SK-N-SH (cell line): ENCODE results near the gene WFDC9. TPM values are rescaled to one million over a fixed set of nuclear protein-coding genes. Genes with fewer than 3 reads are reported as not detected.
A peak's percentile ranks its signal among the peaks of the same experiment; 100 is the strongest.

Experiments used
- CTCF ChIA-PET: fragments of 300-600, 350-600 bp; formaldehyde crosslinking; extraction: SDS; loops from one replicate; lab custom pipeline; 2021; lab: Yijun Ruan, JAX
- POLR2A ChIA-PET: fragments of 350-600 bp; sonication (Branson Sonifier 250); formaldehyde crosslinking; extraction: SDS; loops from one replicate; lab custom pipeline; 2020; ENCODE audit warnings: antibody characterized with exemption, inconsistent platforms; lab: Yijun Ruan, JAX
- DNase-seq: peaks from one replicate; pipeline ENCODE4 v3.0.0; 2012
- H2AFZ ChIP-seq: fragments of 200-600 bp; sonication (generic); 2 replicates; pipeline ENCODE4 v1.8.1; 2016; ENCODE audit warnings: antibody characterized with exemption, mild to moderate bottlenecking, low read depth
- H3F3A ChIP-seq: fragments of 200-600 bp; sonication (generic); replicated peaks from 2 replicates; pipeline ENCODE3; 2016; ENCODE audit warnings: antibody characterized with exemption, mild to moderate bottlenecking; ENCODE audit not compliant: insufficient read depth
- H3K27ac ChIP-seq, 2 experiments: fragments of 200-500 bp in 1 of 2; fragments of 200-600 bp in 1 of 2; sonication (Bioruptor generic) in 1 of 2; sonication (generic), shearing (Covaris generic) in 1 of 2; 2 replicates each; pipeline versions ENCODE4 v1.5.1 to v1.6.1; 2014 to 2016; ENCODE audit warnings: low read depth in 2 of 2, inconsistent platforms in 1 of 2, low read length in 1 of 2, mild to moderate bottlenecking in 1 of 2, mixed read lengths in 1 of 2
- H3K27me3 ChIP-seq: fragments of 200-600 bp; sonication (generic), shearing (Covaris generic); 2 replicates; pipeline ENCODE4 v1.6.1; 2016; ENCODE audit warnings: mixed run types; ENCODE audit not compliant: insufficient read depth
- H3K36me3 ChIP-seq, 2 experiments: fragments of 200-500 bp in 1 of 2; fragments of 200-600 bp in 1 of 2; sonication (Bioruptor generic) in 1 of 2; sonication (generic) in 1 of 2; replicated peaks in 1 of 2; 2 replicates each; pipeline versions ENCODE3 to v1.5.1; 2014 to 2016; ENCODE audit warnings: low read length in 1 of 2, mild to moderate bottlenecking in 1 of 2; ENCODE audit not compliant: insufficient read depth in 2 of 2, control insufficient read depth in 1 of 2
- H3K4me1 ChIP-seq, 2 experiments: fragments of 200-500 bp in 1 of 2; fragments of 200-600 bp in 1 of 2; sonication (Bioruptor generic) in 1 of 2; sonication (generic), shearing (Covaris generic) in 1 of 2; 2 replicates each; pipeline versions ENCODE4 v1.5.1 to v1.6.1; 2014 to 2016; ENCODE audit warnings: low read depth in 1 of 2, low read length in 1 of 2, mixed run types in 1 of 2; ENCODE audit not compliant: insufficient read depth in 2 of 2, control insufficient read depth in 1 of 2
- H3K4me2 ChIP-seq: fragments of 200-600 bp; sonication (generic), shearing (Covaris generic); 2 replicates; pipeline ENCODE4 v1.6.1; 2017; ENCODE audit warnings: mixed run types
- H3K4me3 ChIP-seq, 2 experiments: fragments of 200-500 bp in 1 of 2; fragments of 200-600 bp in 1 of 2; sonication (Bioruptor generic) in 1 of 2; sonication (generic), shearing (Covaris generic) in 1 of 2; 2 replicates each; pipeline versions ENCODE4 v1.5.1 to v1.8.1; 2014 to 2016; ENCODE audit warnings: low read depth in 2 of 2, inconsistent platforms in 1 of 2, low read length in 1 of 2, mild to moderate bottlenecking in 1 of 2, mixed read lengths in 1 of 2, moderate library complexity in 1 of 2
- H3K79me2 ChIP-seq: fragments of 200-600 bp; sonication (generic); 2 replicates; pipeline ENCODE4 v1.8.1; 2017; ENCODE audit warnings: mild to moderate bottlenecking; ENCODE audit not compliant: insufficient read depth
- H3K9ac ChIP-seq: fragments of 200-600 bp; sonication (generic); 2 replicates; pipeline ENCODE4 v1.6.1; 2017; ENCODE audit warnings: mixed run types
- H3K9me2 ChIP-seq: fragments of 200-600 bp; sonication (generic); 2 replicates; pipeline ENCODE4 v1.6.1; 2017; ENCODE audit warnings: mixed run types
- H3K9me3 ChIP-seq: fragments of 200-600 bp; sonication (generic); 2 replicates; pipeline ENCODE4 v1.6.1; 2017; ENCODE audit warnings: mixed run types, mild to moderate bottlenecking, moderate library complexity
- H4K20me1 ChIP-seq: fragments of 200-600 bp; sonication (generic); 2 replicates; pipeline ENCODE4 v1.6.1; 2017; ENCODE audit warnings: mild to moderate bottlenecking, mixed run types; ENCODE audit not compliant: insufficient read depth
- EP300 ChIP-seq, 2 experiments: IDR thresholded peaks; 2 replicates each; pipeline versions ENCODE4 v1.4.0 to v1.6.1; 2012; ENCODE audit warnings: borderline replicate concordance in 1 of 2, low read depth in 1 of 2, low read length in 1 of 2
- FOXJ3 ChIP-seq: sonication (generic); formaldehyde crosslinking; IDR thresholded peaks from 2 replicates; pipeline ENCODE4 v1.5.1; 2020; ENCODE audit warnings: mild to moderate bottlenecking, missing genetic modification reagents
- JUND ChIP-seq: IDR thresholded peaks from 2 replicates; pipeline ENCODE4 v1.4.0; 2012
- MEF2A ChIP-seq: IDR thresholded peaks from 2 replicates; pipeline ENCODE4 v1.4.0; 2012; ENCODE audit warnings: low read depth, borderline replicate concordance
- RAD21 ChIP-seq: IDR thresholded peaks from 2 replicates; pipeline ENCODE4 v1.6.1; 2012; ENCODE audit warnings: mild to moderate bottlenecking, low read length
- RFX5 ChIP-seq: IDR thresholded peaks from 2 replicates; pipeline ENCODE4 v1.6.1; 2012; ENCODE audit warnings: mild to moderate bottlenecking, improper control_type of control experiment, low read length
- TCF12 ChIP-seq: IDR thresholded peaks from 2 replicates; pipeline ENCODE4 v1.4.0; 2012
- WGBS: methylation state at CpG from one replicate; pipeline ENCODE4 v1.1.6; 2017; ENCODE audit warnings: low lambda C conversion rate; 5-methylcytosine and 5-hydroxymethylcytosine counted together
- polyA plus RNA-seq, 3 experiments: library from polyadenylated mRNA; depleted of rRNA; stranded (reverse); fragments of >200 nt; gene quantifications; 2 replicates each; pipeline ENCODE4 v1.2.3, GENCODE V29; 2012
- TF ChIP-seq, protein P1 (sequence below): IDR thresholded peaks from 2 replicates; pipeline ENCODE4; 2012
- TF ChIP-seq, protein P2 (sequence below): fragments of 200-600 bp; sonication (generic); IDR thresholded peaks from 2 replicates; pipeline ENCODE4 v1.6.1; 2017; ENCODE audit warnings: antibody characterized with exemption, mild to moderate bottlenecking, moderate library complexity
- TF ChIP-seq, protein P3 (sequence below): IDR thresholded peaks from 2 replicates; pipeline ENCODE4 v1.6.1; 2012; ENCODE audit warnings: mild to moderate bottlenecking, low read depth, low read length, moderate library complexity

WFDC9 gene
- polyA plus RNA-seq, 1 of the 3 experiments (the other 2 are of a cell fraction) = not detected

DNA sequence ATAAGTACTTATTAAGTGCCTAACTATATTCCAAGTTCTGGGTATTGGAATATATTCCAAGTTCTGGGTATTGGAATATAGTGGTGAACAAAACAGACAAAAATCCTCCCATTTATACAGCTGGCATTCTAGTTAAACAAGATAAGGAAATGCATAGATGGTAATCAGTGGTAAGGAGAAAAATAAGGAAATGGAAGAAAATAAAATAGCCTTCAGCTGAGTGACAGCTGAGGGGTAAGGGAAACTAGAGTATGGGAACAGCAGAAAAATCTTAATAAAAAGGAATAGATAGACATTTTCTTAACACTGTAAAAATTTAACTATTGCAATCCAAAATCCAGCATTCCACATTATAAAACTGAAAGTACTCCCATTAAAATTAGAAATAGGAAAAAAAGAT is 18.8 kb downstream of the WFDC9 start:
- no peaks in the 10 kb centered on the region for H3F3A ChIP-seq
- no peak for DNase-seq
- POLR2A ChIA-PET = no interaction called here
- H3K36me3 ChIP-seq = no peaks in the 10 kb centered on the region
- H3K9ac ChIP-seq = no peak overlapping the region
- no peaks in the 10 kb centered on the region for H4K20me1 ChIP-seq
- H3K4me3 ChIP-seq = no peak overlapping the region
- no peaks in the 10 kb centered on the region for H3K9me2 ChIP-seq
- CTCF ChIA-PET = interaction anchor here (1.1 to 2.0 kb wide), 2 partner anchors 17 to 159 kb away, joined by 3 to 7 read pairs; partner anchors contain the start of gene WFDC10A
- no peak overlapping the region for H2AFZ ChIP-seq
- TF ChIP-seq RFX5 (no peak), MEF2A (no peak), RAD21 (no peak), TCF12 (no peak)
- H3K79me2 ChIP-seq = no peaks in the 10 kb centered on the region
- no peaks in the 10 kb centered on the region for H3K9me3 ChIP-seq
- no peak overlapping the region for H3K27ac ChIP-seq
- H3K4me2 ChIP-seq = no peak overlapping the region
- H3K27me3 ChIP-seq = no peaks in the 10 kb centered on the region; the same call in 1 of the 2 replicates
- H3K4me1 ChIP-seq = no peaks in the 10 kb centered on the region

DNA sequence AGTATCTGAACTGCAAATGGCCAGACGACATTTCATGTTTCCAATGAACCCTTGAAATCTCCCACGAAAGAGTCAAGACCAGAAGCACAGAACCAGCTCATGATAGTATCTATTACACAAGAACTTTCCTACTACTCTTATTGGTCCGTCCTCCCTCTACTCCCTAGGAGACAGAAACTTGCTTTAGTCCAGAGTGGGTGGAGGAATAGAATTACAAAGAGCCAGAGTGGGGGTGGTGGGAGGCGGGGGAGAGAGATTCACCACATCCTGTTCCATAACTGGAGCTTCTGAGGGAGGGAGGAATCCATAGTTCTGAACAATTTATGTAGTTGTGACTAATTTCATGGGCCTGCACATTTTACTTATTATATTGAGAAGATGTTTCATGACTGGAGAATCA is 20.0 kb downstream of the WFDC9 start:
- no peak for DNase-seq
- POLR2A ChIA-PET = no interaction called here
- WGBS = 3% methylated on average over 4 of the region's 4 CpGs
- Histone ChIP-seq H3K4me3 (no peak overlapping the region), H3F3A (peaks cover 2% of the 10 kb centered on the region), H3K36me3 (no peaks in the 10 kb centered on the region), H3K9ac (no peak overlapping the region), H3K9me3 (no peaks in the 10 kb centered on the region), H3K27me3 (no peaks in the 10 kb centered on the region), H3K4me2 (peak overlapping the region; percentile 40; the same call in 1 of the 2 replicates), H3K9me2 (no peaks in the 10 kb centered on the region), H2AFZ (peak overlapping the region; percentile 49), H3K27ac (no peak overlapping the region), H3K4me1 (no peaks in the 10 kb centered on the region), H4K20me1 (no peaks in the 10 kb centered on the region), H3K79me2 (no peaks in the 10 kb centered on the region)
- CTCF ChIA-PET = no interaction called here
- TF ChIP-seq EP300 (IDR thresholded peaks at IDR 0.05; ENCODE audit: borderline replicate concordance in 1 of 2, low read depth in 1 of 2, low read length in 1 of 2) (no peak), FOXJ3 (CRISPR knock-in tag) (no peak), JUND (no peak), TCF12 (no peak)
- TF ChIP-seq, protein P1, sequence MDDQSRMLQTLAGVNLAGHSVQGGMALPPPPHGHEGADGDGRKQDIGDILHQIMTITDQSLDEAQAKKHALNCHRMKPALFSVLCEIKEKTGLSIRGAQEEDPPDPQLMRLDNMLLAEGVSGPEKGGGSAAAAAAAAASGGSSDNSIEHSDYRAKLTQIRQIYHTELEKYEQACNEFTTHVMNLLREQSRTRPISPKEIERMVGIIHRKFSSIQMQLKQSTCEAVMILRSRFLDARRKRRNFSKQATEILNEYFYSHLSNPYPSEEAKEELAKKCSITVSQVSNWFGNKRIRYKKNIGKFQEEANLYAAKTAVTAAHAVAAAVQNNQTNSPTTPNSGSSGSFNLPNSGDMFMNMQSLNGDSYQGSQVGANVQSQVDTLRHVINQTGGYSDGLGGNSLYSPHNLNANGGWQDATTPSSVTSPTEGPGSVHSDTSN = no peak
- TF ChIP-seq, protein P2, sequence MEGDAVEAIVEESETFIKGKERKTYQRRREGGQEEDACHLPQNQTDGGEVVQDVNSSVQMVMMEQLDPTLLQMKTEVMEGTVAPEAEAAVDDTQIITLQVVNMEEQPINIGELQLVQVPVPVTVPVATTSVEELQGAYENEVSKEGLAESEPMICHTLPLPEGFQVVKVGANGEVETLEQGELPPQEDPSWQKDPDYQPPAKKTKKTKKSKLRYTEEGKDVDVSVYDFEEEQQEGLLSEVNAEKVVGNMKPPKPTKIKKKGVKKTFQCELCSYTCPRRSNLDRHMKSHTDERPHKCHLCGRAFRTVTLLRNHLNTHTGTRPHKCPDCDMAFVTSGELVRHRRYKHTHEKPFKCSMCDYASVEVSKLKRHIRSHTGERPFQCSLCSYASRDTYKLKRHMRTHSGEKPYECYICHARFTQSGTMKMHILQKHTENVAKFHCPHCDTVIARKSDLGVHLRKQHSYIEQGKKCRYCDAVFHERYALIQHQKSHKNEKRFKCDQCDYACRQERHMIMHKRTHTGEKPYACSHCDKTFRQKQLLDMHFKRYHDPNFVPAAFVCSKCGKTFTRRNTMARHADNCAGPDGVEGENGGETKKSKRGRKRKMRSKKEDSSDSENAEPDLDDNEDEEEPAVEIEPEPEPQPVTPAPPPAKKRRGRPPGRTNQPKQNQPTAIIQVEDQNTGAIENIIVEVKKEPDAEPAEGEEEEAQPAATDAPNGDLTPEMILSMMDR = no peak
- TF ChIP-seq, protein P3, sequence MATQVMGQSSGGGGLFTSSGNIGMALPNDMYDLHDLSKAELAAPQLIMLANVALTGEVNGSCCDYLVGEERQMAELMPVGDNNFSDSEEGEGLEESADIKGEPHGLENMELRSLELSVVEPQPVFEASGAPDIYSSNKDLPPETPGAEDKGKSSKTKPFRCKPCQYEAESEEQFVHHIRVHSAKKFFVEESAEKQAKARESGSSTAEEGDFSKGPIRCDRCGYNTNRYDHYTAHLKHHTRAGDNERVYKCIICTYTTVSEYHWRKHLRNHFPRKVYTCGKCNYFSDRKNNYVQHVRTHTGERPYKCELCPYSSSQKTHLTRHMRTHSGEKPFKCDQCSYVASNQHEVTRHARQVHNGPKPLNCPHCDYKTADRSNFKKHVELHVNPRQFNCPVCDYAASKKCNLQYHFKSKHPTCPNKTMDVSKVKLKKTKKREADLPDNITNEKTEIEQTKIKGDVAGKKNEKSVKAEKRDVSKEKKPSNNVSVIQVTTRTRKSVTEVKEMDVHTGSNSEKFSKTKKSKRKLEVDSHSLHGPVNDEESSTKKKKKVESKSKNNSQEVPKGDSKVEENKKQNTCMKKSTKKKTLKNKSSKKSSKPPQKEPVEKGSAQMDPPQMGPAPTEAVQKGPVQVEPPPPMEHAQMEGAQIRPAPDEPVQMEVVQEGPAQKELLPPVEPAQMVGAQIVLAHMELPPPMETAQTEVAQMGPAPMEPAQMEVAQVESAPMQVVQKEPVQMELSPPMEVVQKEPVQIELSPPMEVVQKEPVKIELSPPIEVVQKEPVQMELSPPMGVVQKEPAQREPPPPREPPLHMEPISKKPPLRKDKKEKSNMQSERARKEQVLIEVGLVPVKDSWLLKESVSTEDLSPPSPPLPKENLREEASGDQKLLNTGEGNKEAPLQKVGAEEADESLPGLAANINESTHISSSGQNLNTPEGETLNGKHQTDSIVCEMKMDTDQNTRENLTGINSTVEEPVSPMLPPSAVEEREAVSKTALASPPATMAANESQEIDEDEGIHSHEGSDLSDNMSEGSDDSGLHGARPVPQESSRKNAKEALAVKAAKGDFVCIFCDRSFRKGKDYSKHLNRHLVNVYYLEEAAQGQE = no peak
